Heart left ventricle (tissue), 16 donors: ENCODE results near the gene S100A14. TPM values are rescaled to one million over a fixed set of nuclear protein-coding genes. Genes with fewer than 3 reads are reported as not detected.
"Not testable (repeated sequence)": the region's sequence is repeated elsewhere in the genome, so short reads cannot be mapped to it uniquely, and the experiment has no call there.

Experiments used
- ATAC-seq, 4 donors: fragments of 200-7000 bp; cut with Tn5 transposase; one replicate each; pipeline ENCODE4 v1.9.1; 2020 to 2022; ENCODE audit warnings: moderate library complexity in 4 of 4, mild to moderate bottlenecking in 3 of 4, moderate number of reproducible peaks in 1 of 4
- DNase-seq, 5 donors: peaks; one replicate each; pipeline ENCODE4 v3.0.0-alpha.2; 2020
- H3K27ac ChIP-seq, 12 donors: fragments of 200-600 bp; sonication (generic) in 4 of 12; one replicate each; pipeline versions ENCODE4 v1.5.0 to v1.8.0; 2016 to 2022; ENCODE audit warnings: mild to moderate bottlenecking in 2 of 12
- H3K27me3 ChIP-seq, 9 donors: fragments of 200-600 bp; sonication (generic) in 2 of 9; one replicate each; pipeline versions ENCODE4 v1.5.1 to v1.8.0; 2016 to 2022; ENCODE audit warnings: mild to moderate bottlenecking in 3 of 9
- H3K36me3 ChIP-seq, 9 donors: fragments of 200-600 bp; sonication (generic) in 2 of 9; one replicate each; pipeline versions ENCODE4 v1.5.0 to v1.8.0; 2018 to 2022; ENCODE audit warnings: mild to moderate bottlenecking in 2 of 9
- H3K4me1 ChIP-seq, 12 donors: fragments of 200-600 bp; sonication (generic) in 4 of 12; one replicate each; pipeline versions ENCODE4 v1.5.0 to v1.8.0; 2016 to 2022; ENCODE audit warnings: mild to moderate bottlenecking in 3 of 12
- H3K4me3 ChIP-seq, 12 donors: fragments of 200-600 bp; sonication (generic) in 4 of 12; one replicate each; pipeline versions ENCODE4 v1.5.0 to v1.8.0; 2017 to 2022; ENCODE audit warnings: mild to moderate bottlenecking in 9 of 12, moderate library complexity in 4 of 12
- H3K9me3 ChIP-seq, 12 donors: fragments of 200-600 bp; sonication (generic) in 4 of 12; one replicate each; pipeline versions ENCODE4 v1.5.0 to v1.8.0; 2016 to 2022; ENCODE audit warnings: mild to moderate bottlenecking in 1 of 12
- POLR2A ChIP-seq, 2 donors: fragments of 450-650 bp; IDR thresholded peaks; one replicate each; pipeline ENCODE4 v1.6.1; 2017; ENCODE audit warnings: antibody characterized with exemption in 2 of 2, mild to moderate bottlenecking in 2 of 2, moderate library complexity in 2 of 2
- WGBS, 4 donors: extraction: QIAGEN DNeasy Blood & Tissue Kit in 2 of 4; methylation state at CpG; one replicate each; pipeline versions ENCODE4 v1.1.5 to v1.1.7; 2013 to 2018; 5-methylcytosine and 5-hydroxymethylcytosine counted together
- intact Hi-C, 10 donors: fragments of 100-400 bp; cut with DNase I; formaldehyde crosslinking; loops; one replicate each; pipeline versions ENCODE4 v1.11.1 to v1.14.2; 2022
- polyA plus RNA-seq, 2 donors: library from polyadenylated mRNA; stranded (reverse); fragments of 200-250 nt; gene quantifications; one replicate each; pipeline ENCODE4 v1.2.3, GENCODE V29; 2013
- total RNA-seq, 9 donors: library from RNA; depleted of rRNA in 2 of 9; stranded (reverse); fragments of >200 nt in 2 of 9; fragmentation: NEBNext Ultra II Directional in 3 of 9; extraction: Animal tissue kit (Norgen Biotek cat#: 25700) in 3 of 9; gene quantifications; one replicate each; pipeline versions ENCODE4 v1.1.0 to v1.2.4, GENCODE V29; 2016 to 2023
- TF ChIP-seq, protein P1 (sequence below), 12 donors: fragments of 200-600 bp; sonication (generic) in 4 of 12; IDR thresholded peaks; one replicate each; pipeline versions ENCODE4 v1.5.0 to v1.8.0; 2018 to 2022; ENCODE audit warnings: antibody characterized with exemption in 12 of 12, mild to moderate bottlenecking in 5 of 12
- donor health status: ischemic (EF 13 %, LVEDD 7.1; RV severe dilation, severe dysfunction).
- donor health status: healthy with polysubstance abuse.
- donor health status: DM: no; HTN: yes; CAD: no.
- donor health status: DM: no; HTN: no; CAD: no.
- donor health status: ischemic (EF 25% LVEDD 6.9; RV normal size, moderate dysfunction).
- donor health status: ischemic (EF 25% LVEDD 5.7; RV mildly dilated, moderate dysfunction).
- donor health status: healthy.
- donor health status: DM: yes; HTN: yes; CAD: no.
- donor health status: ischemic (EF 35%, LVEDD 5.7; RV mildly dilated, moderate dysfunction).
- donor health status: nonischemic (EF 11% LVEDD 7.7; RV severe dilation, severe dysfunction).
- donor health status: DM: yes; HTN: yes; CAD: no.
- donor health status: PGD.
- donor health status: ischemic (EF 29% LVEDD 5.4; RV normal size, mild dysfunction).
- donor health status: nonischemic (EF 23%, LVEDD 6.1; RV moderate dilation, normal function).

S100A14 gene
- total and polyA plus RNA-seq, 11 donors: 0.79 to 6.1 (median 3.9) TPM; not detected in 1

GRCh38 chr1:153643816-153644215, 27.7 kb upstream of the S100A14 start:
- intact Hi-C loops: no loop called here
- no peak for DNase-seq
- no peak for ATAC-seq
- Histone ChIP-seq H3K9me3 (no peaks in the 10 kb centered on the region), H3K4me3 (no peak overlapping the region), H3K4me1 (peaks cover 4 to 62% (median 49%) of the 10 kb centered on the region in 12 donors), H3K36me3 (peaks cover 0 to 88% (median 80%) of the 10 kb centered on the region in 9 donors), H3K27me3 (no peaks in the 10 kb centered on the region), H3K27ac (peak overlapping the region in 9 of 12 donors; percentile 9 to 61 (median 36))
- TF ChIP-seq, protein P1, sequence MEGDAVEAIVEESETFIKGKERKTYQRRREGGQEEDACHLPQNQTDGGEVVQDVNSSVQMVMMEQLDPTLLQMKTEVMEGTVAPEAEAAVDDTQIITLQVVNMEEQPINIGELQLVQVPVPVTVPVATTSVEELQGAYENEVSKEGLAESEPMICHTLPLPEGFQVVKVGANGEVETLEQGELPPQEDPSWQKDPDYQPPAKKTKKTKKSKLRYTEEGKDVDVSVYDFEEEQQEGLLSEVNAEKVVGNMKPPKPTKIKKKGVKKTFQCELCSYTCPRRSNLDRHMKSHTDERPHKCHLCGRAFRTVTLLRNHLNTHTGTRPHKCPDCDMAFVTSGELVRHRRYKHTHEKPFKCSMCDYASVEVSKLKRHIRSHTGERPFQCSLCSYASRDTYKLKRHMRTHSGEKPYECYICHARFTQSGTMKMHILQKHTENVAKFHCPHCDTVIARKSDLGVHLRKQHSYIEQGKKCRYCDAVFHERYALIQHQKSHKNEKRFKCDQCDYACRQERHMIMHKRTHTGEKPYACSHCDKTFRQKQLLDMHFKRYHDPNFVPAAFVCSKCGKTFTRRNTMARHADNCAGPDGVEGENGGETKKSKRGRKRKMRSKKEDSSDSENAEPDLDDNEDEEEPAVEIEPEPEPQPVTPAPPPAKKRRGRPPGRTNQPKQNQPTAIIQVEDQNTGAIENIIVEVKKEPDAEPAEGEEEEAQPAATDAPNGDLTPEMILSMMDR (IDR thresholded peaks at IDR 0.05): no peak
- TF ChIP-seq POLR2A (IDR thresholded peaks at IDR 0.05): no peak

DNA sequence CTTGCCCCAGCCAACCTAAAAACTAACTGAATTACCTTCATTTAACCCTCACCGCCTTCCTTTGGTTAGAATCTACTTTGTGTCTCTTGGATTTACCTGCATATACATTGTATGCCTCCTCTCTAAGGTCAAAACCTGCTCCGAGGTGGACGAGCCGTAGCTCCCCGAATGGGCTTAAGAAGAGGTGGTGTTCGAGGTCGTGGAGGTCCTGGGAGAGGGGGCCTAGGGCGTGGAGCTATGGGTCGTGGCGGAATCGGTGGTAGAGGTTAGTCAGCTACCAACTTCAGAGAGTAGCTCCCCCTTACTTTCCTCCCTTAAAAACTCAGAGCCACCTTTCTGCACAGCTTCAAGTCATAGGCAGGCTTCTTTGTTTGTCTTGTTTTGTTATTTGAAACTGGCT, 27.0 kb upstream of the S100A14 start:
- H3K9me3 ChIP-seq: no peaks in the 10 kb centered on the region
- 90 to 93% (median 91%) methylated on average over 11 of the region's 11 CpGs for WGBS, 4 donors
- H3K27ac ChIP-seq: peak overlapping the region in 3 of 12 donors; percentile 6 to 11 (median 9)
- intact Hi-C loops: no loop called here
- DNase-seq (no peak), ATAC-seq (no peak)
- no peak overlapping the region for H3K4me3 ChIP-seq
- no peaks in the 10 kb centered on the region for H3K27me3 ChIP-seq
- H3K4me1 ChIP-seq: peaks cover 4 to 68% (median 52%) of the 10 kb centered on the region in 12 donors
- no peak for TF ChIP-seq POLR2A (IDR thresholded peaks at IDR 0.05)
- TF ChIP-seq, protein P1 (IDR thresholded peaks at IDR 0.05): no peak
- H3K36me3 ChIP-seq: peaks cover 0 to 95% (median 87%) of the 10 kb centered on the region in 9 donors

DNA sequence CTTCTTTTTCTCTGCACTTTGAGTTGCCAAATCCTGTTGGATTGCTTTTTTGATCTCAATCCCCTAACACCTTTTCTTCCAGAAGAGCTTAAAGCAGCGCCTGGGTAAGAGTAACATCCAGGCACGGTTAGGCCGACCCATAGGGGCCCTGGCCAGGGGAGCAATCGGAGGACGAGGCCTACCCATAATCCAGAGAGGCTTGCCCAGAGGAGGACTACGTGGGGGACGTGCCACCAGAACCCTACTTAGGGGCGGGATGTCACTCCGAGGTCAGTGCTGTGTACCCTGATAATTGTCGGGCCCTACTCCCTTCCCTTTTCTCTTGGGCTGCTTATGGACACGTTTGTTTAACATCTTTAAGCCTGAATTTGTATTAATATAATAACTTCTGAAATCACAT, 26.0 kb upstream of the S100A14 start:
- no peak for TF ChIP-seq POLR2A (IDR thresholded peaks at IDR 0.05)
- TF ChIP-seq, protein P1 (IDR thresholded peaks at IDR 0.05): no peak
- peaks cover 0 to 100% (median 96%) of the 10 kb centered on the region in 9 donors for H3K36me3 ChIP-seq
- intact Hi-C loops: no loop called here
- DNase-seq: no peak
- no peaks in the 10 kb centered on the region for H3K9me3 ChIP-seq
- 66 to 82% (median 79%) methylated on average over 11 of the region's 11 CpGs for WGBS, 4 donors
- peak in 1 of 4 donors; percentile 16 for ATAC-seq
- peaks cover 4 to 74% (median 57%) of the 10 kb centered on the region in 12 donors for H3K4me1 ChIP-seq
- H3K27ac ChIP-seq: peak overlapping the region in 4 of 12 donors; percentile 4 to 30 (median 21)
- H3K27me3 ChIP-seq: no peaks in the 10 kb centered on the region
- no peak overlapping the region for H3K4me3 ChIP-seq

- peak overlapping the region in 4 of 12 donors; percentile 18 to 99 (median 39) for H3K27ac ChIP-seq
- H3K36me3 ChIP-seq: peaks cover 0 to 100% (median 99%) of the 10 kb centered on the region in 9 donors
- no peak for DNase-seq
- WGBS, 4 donors: 45 to 55% (median 53%) methylated on average over 6 of the region's 6 CpGs
- intact Hi-C loops: no loop called here
- TF ChIP-seq, protein P1 (IDR thresholded peaks at IDR 0.05): no peak
- TF ChIP-seq POLR2A (IDR thresholded peaks at IDR 0.05): no peak
- no peaks in the 10 kb centered on the region for H3K27me3 ChIP-seq
- no peaks in the 10 kb centered on the region for H3K9me3 ChIP-seq
- peaks cover 4 to 87% (median 65%) of the 10 kb centered on the region in 12 donors for H3K4me1 ChIP-seq
- ATAC-seq: no peak
- no peak overlapping the region for H3K4me3 ChIP-seq
Observed at GRCh38 chr1:153640861-153641260, 24.7 kb upstream of the S100A14 start.

DNA sequence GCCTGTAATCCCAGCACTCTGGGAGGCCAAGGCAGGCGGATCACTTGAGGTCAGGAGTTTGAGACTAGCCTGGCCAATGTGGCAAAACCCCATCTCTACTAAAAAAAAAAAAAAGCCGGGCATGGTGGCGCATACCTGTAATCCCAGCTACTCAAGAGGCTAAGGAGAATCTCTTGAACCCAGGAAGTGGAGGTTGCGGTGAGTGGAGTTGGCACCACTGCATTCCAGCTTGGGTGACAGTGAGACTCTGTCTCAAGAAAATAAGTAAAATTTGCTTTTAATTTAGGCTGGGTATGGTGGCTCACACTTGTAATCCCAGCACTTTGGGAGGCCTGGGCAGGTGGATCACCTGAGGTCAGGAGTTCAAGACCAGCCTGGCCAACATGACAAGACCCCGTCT, 24.1 kb upstream of the S100A14 start:
- ATAC-seq, intact Hi-C loops, H3K9me3 ChIP-seq, H3K4me3 ChIP-seq, H3K27me3 ChIP-seq, DNase-seq: not testable (repeated sequence)
- 90 to 95% (median 92%) methylated on average over 5 of the region's 5 CpGs for WGBS, 4 donors
- H3K36me3 ChIP-seq: peaks cover 0 to 96% (median 93%) of the 10 kb centered on the region in 9 donors
- peaks cover 4 to 94% (median 67%) of the 10 kb centered on the region in 12 donors for H3K4me1 ChIP-seq
- peak overlapping the region in 9 of 12 donors; percentile 14 to 100 (median 99) for H3K27ac ChIP-seq
